ENCODE measurements around the gene ALDH1A3. TPM values are rescaled to one million over a fixed set of nuclear protein-coding genes. Genes with fewer than 3 reads are reported as not detected.

ALDH1A3 gene
- total and polyA plus RNA-seq, 2 experiments from 2014 or later, result 4.0 to 19.8 TPM

- TF ChIP-seq ZNF462 (CRISPR knock-in tag; IDR thresholded peaks at IDR 0.05) (no peak), CTCF (conservative IDR thresholded peaks at IDR 0.05; ENCODE audit: low read depth in 2 of 2) (no peak), CREB1 (CRISPR knock-in tag; IDR thresholded peaks at IDR 0.05; ENCODE audit: low read depth) (no peak), STAT1 (IDR thresholded peaks at IDR 0.05; ENCODE audit: unreplicated experiment) (no peak), POLR2AphosphoS5 (IDR thresholded peaks at IDR 0.05; ENCODE audit: low read depth) (no peak)
Observed at GRCh38 chr15:100832149-100832942, 47.3 kb upstream of the ALDH1A3 start (continued).
